Stimulated activated CD8-positive, alpha-beta memory T cell treated with anti-CD3 and anti-CD28 coated beads, Interleukin-2, amount 100 ng/mL, for 1 hour (primary cell): ENCODE data around the gene LUC7L2.
"Not testable (repeated sequence)": the region's sequence is repeated elsewhere in the genome, so short reads cannot be mapped to it uniquely, and the experiment has no call there.

Experiments used
- DNase-seq, 2 donors: peaks; one replicate each; pipeline ENCODE4 v3.0.0-alpha.2; 2020; ENCODE audit warnings: low read depth in 2 of 2

The LUC7L2 gene

DNA sequence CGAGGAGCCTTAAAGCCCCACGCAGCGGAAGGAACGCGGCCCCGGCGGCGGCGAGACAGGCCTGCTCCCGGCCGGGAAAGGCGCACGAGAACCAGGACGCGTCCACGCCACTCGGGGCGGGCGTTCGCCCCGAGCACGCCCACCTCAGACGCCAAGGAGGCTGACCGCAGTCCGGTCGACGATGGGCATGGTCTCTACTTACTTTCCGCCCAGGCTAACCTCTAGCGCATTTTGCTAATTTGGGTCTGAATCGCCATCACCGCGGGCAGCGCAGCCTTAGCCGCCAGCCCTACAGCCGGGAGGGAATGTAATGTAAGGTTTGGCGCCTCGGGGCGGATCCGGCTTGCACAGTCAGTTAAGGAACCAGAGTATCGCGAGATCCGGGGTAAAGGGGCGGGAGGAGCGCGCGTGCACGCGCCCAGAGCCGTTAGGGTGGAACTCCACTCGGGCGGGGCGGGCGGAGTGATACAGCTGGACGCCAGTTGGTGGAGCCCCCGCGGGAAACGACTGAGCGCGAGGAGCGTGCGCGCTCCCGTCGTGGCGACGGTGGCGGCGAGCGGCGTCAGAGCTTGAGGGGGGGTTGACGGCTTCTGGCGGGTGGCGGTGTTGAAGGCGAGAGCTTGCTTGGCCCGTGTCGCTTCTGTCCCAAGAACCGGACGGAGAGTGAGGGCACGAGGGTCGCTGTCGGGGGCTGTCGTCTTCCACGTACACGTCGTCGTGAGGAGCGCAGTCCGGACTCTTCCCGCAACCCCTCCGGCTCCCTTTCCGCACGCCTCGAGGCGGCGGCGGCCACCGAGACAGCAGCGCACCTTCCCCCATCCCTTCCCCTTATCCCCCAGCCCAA lies at the start of gene LUC7L2:
TSS of gene LUC7L2 (plus strand) at position 529 of the 844 bp plus-strand sequence. CDS start 368 bp downstream, outside the sequence.
- peak; percentile 98 to 99 for DNase-seq

DNA sequence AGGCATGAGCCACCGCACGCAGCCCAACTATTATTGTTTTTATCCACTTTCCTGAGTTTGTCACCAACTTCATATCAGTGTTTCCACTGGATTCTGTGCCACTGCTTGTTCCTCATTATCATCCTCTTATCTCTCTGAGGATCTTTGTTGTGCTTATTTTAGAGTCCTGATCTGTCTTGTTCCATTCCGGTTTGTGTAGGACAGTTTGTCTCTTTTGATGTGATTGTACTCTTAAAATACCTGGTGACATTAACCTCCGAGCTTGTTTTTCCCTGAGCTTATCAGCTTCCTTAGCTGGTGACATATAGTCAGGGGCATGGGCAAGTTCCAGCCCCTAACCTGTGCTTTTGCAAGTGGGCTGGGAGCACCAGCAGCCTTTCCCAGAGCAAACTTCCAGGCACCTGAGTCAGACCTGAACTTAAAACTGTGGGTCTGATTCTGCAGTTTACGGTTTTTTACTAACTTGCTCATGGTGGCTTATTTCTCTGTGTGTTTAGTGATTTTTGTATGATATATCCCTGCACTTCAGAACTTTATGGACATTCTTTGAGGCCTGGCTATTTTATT lies 41.7 kb upstream of the LUC7L2 start:
- DNase-seq = no peak

DNA sequence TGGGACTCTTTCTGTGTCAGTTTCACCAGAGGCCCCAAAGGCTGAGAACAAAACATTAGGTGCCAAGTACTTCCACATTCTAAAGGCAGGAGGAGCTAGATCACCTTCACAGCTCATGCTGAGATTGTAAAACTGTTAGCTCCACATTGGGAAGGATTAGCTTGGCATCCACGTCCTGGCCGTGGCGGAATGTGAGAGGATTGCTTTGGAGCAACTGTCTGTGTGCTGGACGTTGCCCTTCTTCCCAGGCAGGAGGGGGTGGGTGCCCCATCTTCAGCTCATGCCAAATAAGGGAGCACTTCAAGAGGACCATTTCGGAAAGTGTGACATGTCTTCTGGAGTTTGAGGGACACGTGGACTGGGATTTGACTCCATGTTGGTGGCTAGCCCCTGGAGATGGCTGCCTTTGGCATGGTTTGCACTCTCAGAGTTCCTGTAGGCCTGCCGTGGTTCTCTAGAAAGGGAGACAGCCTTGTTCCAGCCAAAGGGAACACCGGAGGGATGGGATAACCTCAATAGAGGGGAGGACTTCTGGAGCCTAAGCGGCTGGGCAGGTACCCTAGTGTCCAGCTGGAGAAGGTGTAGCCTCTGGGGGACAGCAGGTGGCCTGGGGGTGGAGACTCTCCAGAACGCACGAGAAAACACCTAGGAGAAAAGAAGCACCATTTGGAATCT lies 38.5 kb upstream of the LUC7L2 start:
- no peak for DNase-seq

- not testable (repeated sequence) for DNase-seq
Observed at GRCh38 chr7:139324709-139325108, 35.0 kb upstream of the LUC7L2 start.

GRCh38 chr7:139328375-139328774 lies 31.3 kb upstream of the LUC7L2 start:
- DNase-seq = no peak

DNA sequence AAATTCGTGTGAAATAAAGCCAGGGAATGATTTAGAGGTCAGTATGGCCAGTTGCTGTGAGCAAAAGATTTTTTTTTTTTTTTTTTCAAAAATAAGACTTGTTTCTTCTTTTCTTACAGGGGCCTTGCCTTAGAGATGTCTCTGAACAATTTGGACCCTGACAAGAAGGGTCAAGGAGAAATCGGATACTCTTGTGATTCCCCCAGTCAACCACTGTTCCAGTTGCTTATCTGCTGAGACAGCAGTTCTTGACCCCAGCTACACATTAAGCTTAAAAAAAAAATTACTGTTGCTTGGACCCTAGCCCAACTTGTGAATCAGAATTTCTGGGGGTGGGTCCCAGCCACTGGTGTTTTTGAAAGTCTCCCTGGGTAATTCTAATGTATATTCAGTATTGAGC lies 30.6 kb upstream of the LUC7L2 start:
- no peak for DNase-seq

GRCh38 chr7:139330333-139331030 lies 29.2 kb upstream of the LUC7L2 start:
- no peak for DNase-seq

DNA sequence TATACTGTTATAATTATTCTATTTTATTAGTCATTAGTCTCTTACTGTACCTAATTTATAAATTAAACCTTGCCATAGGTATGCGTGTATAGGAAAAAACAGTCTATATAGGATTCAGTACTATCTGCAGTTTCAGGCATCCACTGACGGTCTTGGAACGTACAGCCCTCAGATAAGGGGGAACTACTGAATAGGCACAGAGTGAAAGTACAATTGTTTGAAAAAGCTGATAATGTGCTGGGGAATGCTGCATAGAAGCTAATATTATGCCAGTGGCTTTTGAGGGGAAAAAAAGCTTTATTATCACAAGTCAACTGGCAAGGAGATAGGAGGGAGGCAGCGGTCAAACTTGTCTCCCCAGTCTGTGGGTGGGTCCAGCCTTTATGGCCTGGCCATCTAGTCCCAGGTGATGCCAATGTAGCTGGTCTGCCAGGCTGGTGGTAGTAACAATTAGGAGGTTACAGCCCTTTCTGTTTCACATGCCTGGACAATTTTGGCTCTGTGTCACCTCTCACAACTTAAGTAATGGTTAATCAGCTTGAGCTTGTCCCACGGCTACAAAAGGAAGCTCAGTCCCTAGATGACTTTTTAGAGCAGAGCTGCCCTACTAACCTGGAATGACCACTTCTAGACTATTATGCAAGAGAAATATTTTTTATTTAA lies 26.9 kb upstream of the LUC7L2 start:
- DNase-seq = no peak

GRCh38 chr7:139333443-139333842 lies 26.3 kb upstream of the LUC7L2 start:
- not testable (repeated sequence) for DNase-seq

DNA sequence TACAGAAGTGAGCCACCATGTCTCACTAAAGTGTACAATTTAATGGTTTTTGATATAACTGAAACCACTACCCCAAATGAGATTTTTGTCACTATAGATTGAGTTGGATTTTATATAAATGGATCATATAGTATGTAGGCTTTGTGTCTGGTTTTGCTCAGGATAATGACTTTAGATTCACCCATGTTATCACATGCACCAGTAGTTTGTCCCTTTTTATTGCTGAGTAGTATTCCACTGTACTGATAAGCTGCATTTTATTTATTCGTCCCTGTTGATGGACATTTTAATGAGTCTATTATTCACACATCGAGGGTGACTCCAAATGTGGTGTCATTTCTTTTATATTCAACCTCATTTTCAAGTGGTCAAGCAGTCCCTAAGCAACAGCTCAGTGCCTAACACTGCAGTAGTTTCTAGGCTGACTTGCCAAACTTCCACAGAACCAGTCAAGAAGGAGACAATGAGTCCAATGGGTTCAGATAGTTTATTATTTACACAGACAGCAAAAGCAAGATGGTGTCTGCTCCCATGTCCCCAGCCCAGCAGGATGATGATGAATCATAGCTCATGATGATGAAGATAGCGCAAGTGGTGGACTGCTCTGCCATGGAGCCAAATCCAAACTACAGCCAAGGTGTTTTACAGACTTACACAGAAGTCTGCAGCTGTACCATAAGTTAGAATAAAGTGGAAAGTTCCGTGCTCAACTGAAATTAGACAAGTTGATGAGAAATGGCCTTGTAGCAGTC lies 25.1 kb upstream of the LUC7L2 start:
- no peak for DNase-seq

DNA sequence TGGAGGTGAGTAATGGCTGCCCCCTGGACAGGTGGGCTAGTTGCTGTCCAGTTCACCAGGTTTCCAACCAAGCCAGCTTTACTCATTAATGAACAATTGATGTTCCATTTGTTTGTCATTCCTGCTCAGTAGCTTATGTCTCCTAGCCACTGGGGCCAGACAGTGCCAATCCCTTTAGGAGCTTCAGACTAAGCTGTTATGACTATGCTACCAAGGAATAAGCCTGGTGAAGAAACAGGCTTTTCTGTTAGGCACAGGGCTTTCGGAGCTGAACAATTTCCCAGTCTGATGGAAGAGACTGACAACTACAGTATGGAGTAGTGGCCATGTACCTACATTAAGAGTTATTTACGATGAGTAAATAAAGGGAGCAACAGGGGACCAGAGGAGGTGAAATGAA lies 20.7 kb upstream of the LUC7L2 start:
- DNase-seq = no peak

- DNase-seq = no peak
Observed at GRCh38 chr7:139339698-139340036, 20.0 kb upstream of the LUC7L2 start.

DNA sequence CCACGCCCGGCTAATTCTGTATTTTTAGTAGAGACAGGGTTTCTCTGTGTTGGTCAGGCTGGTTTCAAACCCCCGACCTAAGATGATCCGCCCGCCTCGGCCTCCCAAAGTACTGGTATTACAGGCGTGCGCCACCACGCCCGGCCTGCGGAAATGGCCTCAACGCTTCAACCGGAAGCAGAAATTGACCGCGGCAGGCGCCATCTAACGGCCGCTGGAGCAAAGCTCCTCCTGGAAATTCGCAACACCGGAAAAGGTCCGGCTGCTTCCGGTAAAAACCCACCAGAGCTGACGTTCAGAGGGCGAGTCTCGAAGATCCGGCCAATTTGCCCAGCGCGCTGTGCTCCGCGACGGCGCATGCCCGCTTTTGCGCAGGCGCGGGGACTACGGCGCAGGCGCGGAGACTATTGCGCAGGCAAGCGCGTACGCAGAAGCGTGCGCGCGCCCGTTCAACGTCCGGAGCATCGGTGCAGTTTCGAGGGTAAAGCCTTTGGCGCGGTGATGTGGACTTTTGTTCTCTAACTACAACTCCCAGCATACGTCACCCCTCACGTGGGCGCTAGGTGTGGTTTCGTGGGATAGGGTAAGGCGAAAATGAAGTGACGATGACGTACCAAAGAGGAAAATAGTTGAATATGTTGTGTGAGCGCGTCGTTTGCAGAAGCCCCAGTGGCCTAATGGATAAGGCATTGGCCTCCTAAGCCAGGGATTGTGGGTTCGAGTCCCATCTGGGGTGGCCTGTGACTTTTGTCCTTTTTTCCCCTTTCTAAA lies 19.5 kb upstream of the LUC7L2 start:
- peak; percentile 93 to 95 for DNase-seq

- no peak for DNase-seq
Observed at GRCh38 chr7:139340808-139341057, 19.0 kb upstream of the LUC7L2 start.

GRCh38 chr7:139341058-139341775 lies 18.5 kb upstream of the LUC7L2 start, which contains the start of gene FMC1:
Gene FMC1, plus strand, starts transcription at chr7:139341337. Its CDS starts 48 bp downstream, at chr7:139341385.
- peak; percentile 60 to 63 for DNase-seq

GRCh38 chr7:139341776-139342226 lies 17.9 kb upstream of the LUC7L2 start:
- no peak for DNase-seq

DNA sequence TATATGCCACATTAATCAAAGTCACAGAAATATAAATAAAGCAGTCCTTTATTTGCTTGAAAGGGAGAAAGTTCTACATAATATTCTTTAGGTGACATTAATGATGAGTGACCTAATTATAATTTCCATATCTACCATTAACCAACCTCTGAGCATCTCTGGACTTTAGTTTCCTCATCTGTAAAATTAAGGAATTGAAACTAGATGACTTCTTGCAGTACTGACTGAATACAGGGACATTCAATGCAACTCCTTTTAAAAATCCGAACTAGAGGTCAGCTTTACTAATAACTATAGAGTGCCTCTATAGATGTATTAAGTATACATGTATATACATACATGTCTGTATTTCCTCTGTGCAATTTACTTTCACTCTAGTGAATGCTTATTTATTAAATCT lies 14.7 kb upstream of the LUC7L2 start:
- DNase-seq = no peak

GRCh38 chr7:139351027-139351426 lies 8.7 kb upstream of the LUC7L2 start:
- no peak for DNase-seq

- DNase-seq = no peak
Observed at GRCh38 chr7:139354729-139355128, 5.0 kb upstream of the LUC7L2 start.

DNA sequence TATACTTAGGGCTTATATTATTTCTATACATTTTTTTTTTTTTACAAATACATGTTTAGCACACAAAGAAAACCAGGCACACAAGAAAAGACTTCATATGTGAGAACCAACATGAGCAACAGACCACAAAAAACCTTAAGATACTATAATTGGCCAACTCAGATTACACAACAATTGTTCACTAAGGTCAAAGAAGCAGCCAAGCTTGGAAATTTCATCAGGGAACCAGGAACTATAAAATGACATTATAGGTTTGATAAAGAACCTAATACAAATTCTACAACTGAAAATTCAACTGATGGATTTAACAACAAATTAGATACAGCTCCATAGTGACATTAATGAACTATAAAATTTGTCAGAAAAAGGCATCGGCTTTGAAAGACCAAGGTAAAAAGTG lies 4.4 kb upstream of the LUC7L2 start:
- DNase-seq = no peak
